Natural killer cell (primary cell): ENCODE results near the gene DNAAF2. TPM values are rescaled to one million over a fixed set of nuclear protein-coding genes. Genes with fewer than 3 reads are reported as not detected.

Experiments
- ATAC-seq, 3 donors: fragments of 150-1000 bp in 2 of 3; fragments of 200-7000 bp in 1 of 3; cut with Tn5 transposase; 1 replicate in 1 of 3; 2 replicates in 2 of 3; pipeline ENCODE4 v1.10.0; 2021; ENCODE audit warnings: mild to moderate bottlenecking in 2 of 3, moderate library complexity in 2 of 3
- DNase-seq, 2 donors: peaks; one replicate each; pipeline versions ENCODE4 v3.0.0 to v3.0.0-alpha.2; 2013 to 2021; ENCODE audit warnings: mixed read lengths in 1 of 2
- H3K27ac ChIP-seq: one replicate; pipeline ENCODE4 v1.5.1; 2013; ENCODE audit warnings: mild to moderate bottlenecking, low read length
- H3K27me3 ChIP-seq: one replicate; pipeline ENCODE4 v1.6.1; 2013; ENCODE audit warnings: low read length; ENCODE audit not compliant: control insufficient read depth, insufficient read depth
- H3K36me3 ChIP-seq: one replicate; pipeline ENCODE4 v1.6.1; 2013; ENCODE audit warnings: low read length; ENCODE audit not compliant: control insufficient read depth, insufficient read depth
- H3K4me1 ChIP-seq: one replicate; pipeline ENCODE4 v1.6.1; 2013; ENCODE audit warnings: low read length; ENCODE audit not compliant: control insufficient read depth, insufficient read depth
- H3K4me3 ChIP-seq: one replicate; pipeline ENCODE4 v1.5.1; 2013; ENCODE audit warnings: low read length
- H3K9me3 ChIP-seq: one replicate; pipeline ENCODE4 v1.6.1; 2013; ENCODE audit warnings: low read length; ENCODE audit not compliant: control insufficient read depth, insufficient read depth
- H3K27ac Mint-ChIP-seq, 2 donors: one replicate each; pipeline ENCODE4 v1.8.0; 2022; ENCODE audit warnings: mild to moderate bottlenecking in 2 of 2, mixed read lengths in 2 of 2, moderate library complexity in 1 of 2
- H3K27me3 Mint-ChIP-seq, 2 donors: one replicate each; pipeline ENCODE4 v1.8.0; 2022; ENCODE audit warnings: low read depth in 2 of 2, mixed read lengths in 2 of 2
- H3K36me3 Mint-ChIP-seq: one replicate; pipeline ENCODE4 v1.8.0; 2022; ENCODE audit warnings: mixed read lengths
- H3K4me1 Mint-ChIP-seq, 2 donors: one replicate each; pipeline ENCODE4 v1.8.0; 2022; ENCODE audit warnings: mixed read lengths in 2 of 2
- H3K4me3 Mint-ChIP-seq: one replicate; pipeline ENCODE4 v1.8.0; 2022; ENCODE audit warnings: mild to moderate bottlenecking, moderate library complexity, mixed read lengths
- H3K9me3 Mint-ChIP-seq, 2 donors: one replicate each; pipeline ENCODE4 v1.8.0; 2022; ENCODE audit warnings: mixed read lengths in 2 of 2
- CTCF ChIP-seq: fragments of 200-600 bp; IDR thresholded peaks from one replicate; pipeline ENCODE4 v1.8.0; 2022; ENCODE audit warnings: antibody characterized with exemption
- WGBS: methylation state at CpG from one replicate; pipeline ENCODE4 v1.1.7; 2013; ENCODE audit warnings: missing lambda C conversion rate; ENCODE audit not compliant: insufficient coverage; 5-methylcytosine and 5-hydroxymethylcytosine counted together
- intact Hi-C: fragments of 100-400 bp; cut with micrococcal nuclease; formaldehyde crosslinking; loops from one replicate; pipeline ENCODE4 v1.14.2; 2022
- total RNA-seq, 4 donors: library from RNA; stranded (reverse); fragments of 120-200 nt in 1 of 4; gene quantifications; one replicate each; pipeline versions ENCODE4 v1.2.3 to v1.2.4, GENCODE V29; 2013 to 2022

The DNAAF2 gene
- total RNA-seq, 3 donors from 2014 or later (not counting 1 experiment from before 2014, with no cell fraction given) = 10.5 to 16.2 (median 11.4) TPM

GRCh38 chr14:49584058-49584457 is 51.0 kb downstream of the DNAAF2 start:
- Histone ChIP-seq H3K36me3 (peaks cover 26% of the 10 kb centered on the region), H3K4me1 (peaks cover 19% of the 10 kb centered on the region), H3K27ac (no peak overlapping the region), H3K27me3 (no peaks in the 10 kb centered on the region), H3K4me3 (no peak overlapping the region), H3K9me3 (no peaks in the 10 kb centered on the region)
- Mint-ChIP-seq H3K4me1 (peaks cover 56 to 62% of the 10 kb centered on the region in 2 donors), H3K36me3 (no peaks in the 10 kb centered on the region), H3K27me3 (no peaks in the 10 kb centered on the region), H3K4me3 (peak overlapping the region; percentile 98), H3K9me3 (no peaks in the 10 kb centered on the region), H3K27ac (peak overlapping the region; percentile 98 to 99)
- 82% methylated on average over 11 of the region's 11 CpGs for WGBS
- intact Hi-C loops = loop anchor here (10.0 kb wide), 1 partner anchor 781 kb away; no protein-coding TSS in a partner anchor
- no peak for TF ChIP-seq CTCF
- no peak for ATAC-seq
- DNase-seq = no peak

GRCh38 chr14:49583629-49584028 is 51.4 kb downstream of the DNAAF2 start:
- H3K9me3 Mint-ChIP-seq = no peaks in the 10 kb centered on the region
- TF ChIP-seq CTCF = no peak
- intact Hi-C loops = loop anchor here (10.0 kb wide), 1 partner anchor 781 kb away; no protein-coding TSS in a partner anchor
- peak overlapping the region; percentile 45 for H3K4me3 Mint-ChIP-seq
- no peak for DNase-seq
- peaks cover 61 to 62% of the 10 kb centered on the region in 2 donors for H3K4me1 Mint-ChIP-seq
- H3K27ac Mint-ChIP-seq = peak overlapping the region; percentile 98 to 99
- no peaks in the 10 kb centered on the region for H3K9me3 ChIP-seq
- WGBS = 83% methylated on average over 5 of the region's 6 CpGs
- peaks cover 19% of the 10 kb centered on the region for H3K4me1 ChIP-seq
- H3K36me3 ChIP-seq = peaks cover 26% of the 10 kb centered on the region
- no peak overlapping the region for H3K27ac ChIP-seq
- no peaks in the 10 kb centered on the region for H3K36me3 Mint-ChIP-seq
- H3K27me3 Mint-ChIP-seq = no peaks in the 10 kb centered on the region
- no peak overlapping the region for H3K4me3 ChIP-seq
- no peaks in the 10 kb centered on the region for H3K27me3 ChIP-seq
- ATAC-seq = no peak

- H3K4me3 Mint-ChIP-seq = peak overlapping the region; percentile 10
- WGBS = 87% methylated on average over 3 of the region's 4 CpGs
- DNase-seq (no peak), ATAC-seq (no peak)
- Histone ChIP-seq H3K27me3 (no peaks in the 10 kb centered on the region), H3K4me1 (peaks cover 19% of the 10 kb centered on the region), H3K27ac (no peak overlapping the region), H3K36me3 (peaks cover 26% of the 10 kb centered on the region), H3K4me3 (no peak overlapping the region), H3K9me3 (no peaks in the 10 kb centered on the region)
- intact Hi-C loops = loop anchor here (10.0 kb wide), 1 partner anchor 782 kb away; no protein-coding TSS in a partner anchor
- no peaks in the 10 kb centered on the region for H3K9me3 Mint-ChIP-seq
- no peak for TF ChIP-seq CTCF
- H3K36me3 Mint-ChIP-seq = no peaks in the 10 kb centered on the region
- H3K27me3 Mint-ChIP-seq = no peaks in the 10 kb centered on the region
- H3K4me1 Mint-ChIP-seq = peaks cover 61 to 68% of the 10 kb centered on the region in 2 donors
- H3K27ac Mint-ChIP-seq = peak overlapping the region; percentile 82 to 99
Measured at GRCh38 chr14:49582113-49582977, 52.7 kb downstream of the DNAAF2 start.
